HL-60 (cell line): ENCODE results near the gene TBC1D20.

ENCODE experiments used
- CTCF ChIP-seq: IDR thresholded peaks from one replicate; pipeline ENCODE4 v1.5.1; 2011; ENCODE audit warnings: low read length, control low read depth, inconsistent platforms; ENCODE audit not compliant: insufficient read depth
- GABPA ChIP-seq: IDR thresholded peaks from 2 replicates; pipeline ENCODE4 v1.6.1; 2012; ENCODE audit warnings: low read depth
- POLR2AphosphoS5 ChIP-seq: IDR thresholded peaks from 2 replicates; pipeline ENCODE4 v1.6.1; 2012; ENCODE audit warnings: low read depth
- REST ChIP-seq: IDR thresholded peaks from 2 replicates; pipeline ENCODE4 v1.6.1; 2012; ENCODE audit warnings: low read depth; ENCODE audit not compliant: insufficient replicate concordance
- SPI1 ChIP-seq: IDR thresholded peaks from 2 replicates; pipeline ENCODE4 v1.6.1; 2012; ENCODE audit warnings: low read depth, mild to moderate bottlenecking, borderline replicate concordance

GRCh38 chr20:440636-441035 is 21.7 kb downstream of the TBC1D20 start:
- TF ChIP-seq CTCF (no peak), GABPA (no peak), POLR2AphosphoS5 (no peak), REST (no peak), SPI1 (no peak)
